NCI-H2196 (cell line): ENCODE measurements around the gene AHNAK.

Source experiments
- DNase-seq: peaks from one replicate; lab custom pipeline; 2025; ENCODE audit not compliant: unreplicated experiment; lab: John Stamatoyannopoulos, UW

The AHNAK gene

DNA sequence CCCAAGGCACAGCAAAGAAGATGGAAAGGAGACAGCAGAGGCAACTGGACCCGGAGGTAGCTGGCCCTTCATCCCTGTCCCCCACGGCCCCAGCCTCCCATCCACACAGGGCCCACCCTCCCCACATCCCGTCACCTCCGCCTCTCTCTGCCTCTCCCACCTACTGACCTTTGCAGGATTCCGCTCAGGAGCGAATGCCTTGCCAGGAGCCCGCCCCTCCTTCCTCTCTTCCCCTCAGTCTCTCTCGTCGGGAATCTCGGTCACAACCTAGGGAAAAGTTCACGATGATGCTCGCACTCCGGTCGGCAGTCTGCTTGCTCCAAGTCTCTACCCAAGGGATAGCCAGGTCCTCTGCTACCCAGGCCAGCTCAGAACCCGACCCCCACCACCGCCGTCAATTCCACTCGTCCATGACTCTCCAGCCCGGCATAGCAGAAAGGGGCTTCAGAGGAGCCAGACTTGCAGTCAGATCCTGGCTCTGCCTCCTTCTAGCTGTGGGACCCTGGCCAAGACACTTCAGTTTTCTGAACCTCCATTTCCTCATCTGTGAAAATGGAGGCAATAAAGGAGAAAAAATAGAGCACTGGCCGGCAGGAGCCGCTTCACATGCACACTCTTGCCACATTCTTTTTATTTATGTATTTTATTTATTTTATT is 10.2 kb downstream of the AHNAK start:
- DNase-seq = no peak

DNA sequence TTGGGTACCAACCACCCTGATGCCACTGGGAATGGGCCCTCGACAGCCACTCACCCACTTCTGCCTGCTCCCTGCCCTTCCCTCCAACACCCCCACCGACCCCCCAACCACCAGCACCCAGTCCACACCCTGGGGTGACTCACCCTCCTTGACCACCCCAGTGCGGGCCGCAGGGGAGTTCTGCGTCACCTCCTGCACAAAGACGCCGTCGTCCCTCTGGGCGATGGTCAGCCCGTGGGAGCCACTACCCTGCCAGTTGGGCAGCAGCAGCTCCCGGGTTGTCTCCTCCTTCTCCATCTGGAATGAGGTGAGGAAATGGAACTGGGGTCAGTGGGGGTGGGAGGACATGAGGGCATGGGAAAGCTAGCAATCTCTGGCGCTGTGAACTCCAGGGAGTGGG is 10.8 kb downstream of the AHNAK start:
- DNase-seq = no peak

DNA sequence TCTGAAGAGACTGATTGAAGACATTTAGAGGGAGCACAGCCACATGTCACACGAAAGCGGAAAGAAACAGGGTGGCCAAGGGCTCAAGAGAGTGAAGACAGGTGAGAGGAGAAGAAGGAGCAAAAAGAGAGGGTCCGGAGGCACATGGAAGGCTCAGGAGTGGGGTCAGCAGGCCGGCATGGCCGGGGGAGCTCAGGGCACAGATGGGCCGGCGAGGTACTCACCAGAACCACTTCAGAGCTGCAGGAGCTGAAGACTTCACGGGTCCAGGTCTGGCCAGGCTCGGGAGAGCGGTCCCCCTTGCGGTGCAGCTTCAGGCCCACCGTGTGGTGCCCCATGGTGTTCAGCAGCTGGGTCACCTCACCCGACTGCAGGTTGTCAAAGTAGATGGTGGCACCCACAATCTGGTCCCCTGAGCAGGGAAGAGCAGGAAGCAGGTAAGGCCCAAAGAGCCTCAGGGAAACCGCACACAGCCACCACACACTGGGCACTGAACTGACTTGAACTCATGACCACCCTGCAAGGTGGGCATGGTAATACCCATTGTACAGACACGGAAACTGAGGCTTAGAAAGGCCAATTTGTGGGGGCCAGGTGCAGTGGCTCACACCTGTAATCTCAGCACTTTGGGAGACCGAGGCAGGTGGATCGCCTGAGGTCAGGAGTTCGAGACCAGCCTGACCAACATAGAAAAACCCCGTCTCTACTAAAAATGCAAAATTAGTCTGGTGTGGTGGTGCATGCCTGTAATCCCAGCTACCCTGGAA is 11.6 kb downstream of the AHNAK start:
- no peak for DNase-seq

DNA sequence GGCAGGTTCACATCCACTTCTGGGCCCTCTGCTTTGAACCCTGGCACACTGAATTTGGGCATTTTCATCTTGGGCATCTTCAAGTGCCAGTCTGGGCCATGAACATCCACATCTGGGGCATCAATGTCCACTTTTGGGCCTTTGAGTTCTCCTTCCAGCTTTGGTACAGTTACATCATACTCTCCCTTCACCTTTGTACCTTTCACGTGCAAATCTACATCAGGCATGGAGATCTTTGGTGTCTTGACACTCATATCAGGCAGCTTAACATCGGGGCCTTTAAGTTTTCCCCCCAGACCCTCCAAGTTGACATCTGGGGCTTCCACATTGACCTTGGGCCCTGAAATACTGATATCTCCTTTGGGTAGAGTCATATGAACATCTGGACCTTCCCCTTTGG is 14.5 kb downstream of the AHNAK start:
- DNase-seq = no peak

DNA sequence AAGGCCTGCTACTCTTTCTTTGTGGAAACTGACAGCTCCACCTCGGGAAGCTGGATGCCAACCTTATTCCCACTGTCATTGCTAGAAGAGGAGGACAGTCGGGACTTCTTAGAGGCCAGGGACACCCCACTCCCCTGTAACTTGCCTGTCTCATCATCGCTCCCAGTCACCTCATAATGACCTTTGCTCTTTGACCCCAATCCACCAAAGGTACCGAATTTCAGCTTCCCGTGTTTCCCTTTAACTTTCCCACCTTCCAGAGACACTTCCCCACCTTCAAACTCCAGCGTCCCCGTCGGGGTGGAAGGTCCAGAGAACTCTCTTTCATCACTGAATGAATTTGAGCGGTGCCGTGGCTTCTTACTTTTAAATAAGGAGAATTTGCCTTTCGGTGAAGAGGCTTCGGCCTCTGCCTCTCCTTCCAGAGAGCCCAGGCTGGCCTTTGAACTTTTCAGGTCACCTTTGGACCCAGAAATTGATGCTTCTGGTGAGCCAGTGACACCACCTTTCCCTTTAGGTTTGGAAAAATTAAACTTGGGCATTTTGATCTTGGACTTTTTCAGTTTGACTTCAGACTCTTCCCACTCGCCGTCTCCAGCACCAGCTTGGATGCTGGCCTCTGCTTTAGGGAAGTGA is 29.8 kb downstream of the AHNAK start:
- no peak for DNase-seq

DNA sequence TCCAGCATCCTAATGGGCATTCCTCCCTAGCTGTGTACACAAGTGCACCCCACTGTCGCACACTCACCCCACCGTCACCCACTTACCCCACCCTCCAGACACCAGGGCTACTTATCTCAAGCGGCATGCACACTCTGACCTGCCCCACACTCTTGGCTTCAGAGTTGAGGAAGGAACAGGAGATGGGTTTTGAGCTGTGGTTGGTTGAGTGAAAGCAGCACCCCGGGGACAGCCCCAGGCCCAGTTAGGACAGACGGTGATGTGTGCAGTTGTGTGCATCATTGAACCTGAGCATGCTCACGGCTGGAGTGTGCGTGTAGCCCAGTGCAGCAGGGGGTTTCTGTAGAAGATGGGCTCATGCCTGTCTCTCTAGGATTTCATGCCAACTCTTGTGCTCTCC is 32.5 kb downstream of the AHNAK start:
- DNase-seq = no peak

DNA sequence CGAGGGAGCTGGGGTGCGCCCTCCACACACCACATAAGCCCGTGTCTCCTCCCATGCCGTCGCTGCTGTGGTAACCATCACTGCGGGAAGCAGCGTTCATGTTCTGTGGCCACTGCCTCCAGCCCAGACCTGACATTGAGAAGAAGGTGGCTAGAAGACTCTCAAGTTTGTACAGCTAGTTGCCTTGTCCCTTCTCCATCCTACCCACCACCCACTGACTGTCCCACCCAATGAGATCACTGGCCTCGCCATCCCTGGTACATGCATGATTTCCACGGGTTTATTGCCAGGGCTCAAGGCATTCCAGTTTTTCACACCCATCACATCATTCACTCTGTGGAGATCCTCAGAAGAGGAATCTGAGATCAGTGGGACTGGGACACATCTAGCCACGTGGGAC is 33.0 kb downstream of the AHNAK start:
- no peak for DNase-seq

DNA sequence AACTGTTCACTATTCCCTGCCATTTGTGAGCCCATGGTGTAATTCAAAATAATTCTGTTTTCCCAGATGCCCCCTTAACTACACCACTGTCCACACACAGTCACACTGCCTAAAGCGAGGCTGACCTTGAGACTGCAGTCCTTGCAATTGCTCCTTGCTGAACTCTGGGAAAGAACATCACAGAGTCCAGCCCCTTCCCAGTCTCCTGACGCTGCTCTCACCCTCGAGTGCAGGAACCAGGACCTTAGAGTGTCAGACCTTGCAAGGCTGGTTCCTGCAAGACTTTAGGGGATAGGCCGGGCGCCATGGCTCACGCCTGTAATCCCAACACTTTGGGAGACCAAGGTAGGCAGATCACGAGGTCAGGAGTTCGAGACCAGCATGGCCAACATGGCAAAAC is 33.6 kb downstream of the AHNAK start:
- DNase-seq = no peak

DNA sequence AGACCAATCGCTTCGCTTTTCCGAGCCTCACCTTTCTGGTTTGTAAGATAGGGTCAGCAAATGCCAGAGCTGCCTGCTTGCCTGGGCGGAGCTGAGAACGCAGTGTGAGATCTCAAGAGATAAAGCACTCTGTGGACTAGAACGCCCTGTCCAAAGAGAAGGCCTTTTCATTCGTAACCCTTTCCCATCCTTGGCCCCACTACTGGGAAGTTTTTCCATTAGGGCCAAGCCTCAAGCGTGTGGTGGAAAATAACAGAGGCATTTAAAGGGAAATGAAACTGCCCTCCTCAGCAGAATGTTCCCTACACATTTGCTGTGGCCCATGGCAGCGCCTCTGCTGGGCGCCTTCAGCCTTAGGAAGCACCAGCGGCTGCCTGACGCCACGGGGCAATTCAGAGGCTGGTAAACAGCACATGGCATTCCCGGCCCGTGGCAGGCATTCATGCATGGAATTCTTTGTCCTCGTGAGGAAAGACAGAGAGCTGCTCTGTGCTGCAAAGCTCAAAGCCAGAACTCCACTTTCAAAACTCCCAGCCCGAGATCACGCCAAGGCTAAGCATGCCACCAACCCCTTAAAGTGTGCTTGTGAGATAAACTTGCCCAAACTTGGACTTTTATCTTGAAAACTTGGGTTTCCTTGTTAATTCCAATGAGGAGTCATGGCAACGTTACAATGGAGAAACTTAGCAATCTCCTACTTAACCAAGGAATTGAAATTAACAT is 38.1 kb downstream of the AHNAK start:
- no peak for DNase-seq

DNA sequence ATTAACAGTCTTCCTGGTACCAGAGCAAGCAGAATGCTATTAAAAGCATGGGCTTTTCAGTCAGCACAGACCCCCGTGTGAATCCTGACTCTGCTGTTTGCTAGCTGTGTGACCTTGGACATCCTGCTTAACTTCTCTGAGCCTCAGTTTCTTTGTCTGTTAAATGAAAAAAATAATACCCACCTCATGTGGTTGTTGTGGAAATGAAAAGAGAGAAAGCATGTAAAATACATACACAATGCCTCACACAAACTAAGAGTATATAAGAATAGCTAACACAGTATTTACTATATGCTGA is 39.5 kb downstream of the AHNAK start:
- no peak for DNase-seq

DNA sequence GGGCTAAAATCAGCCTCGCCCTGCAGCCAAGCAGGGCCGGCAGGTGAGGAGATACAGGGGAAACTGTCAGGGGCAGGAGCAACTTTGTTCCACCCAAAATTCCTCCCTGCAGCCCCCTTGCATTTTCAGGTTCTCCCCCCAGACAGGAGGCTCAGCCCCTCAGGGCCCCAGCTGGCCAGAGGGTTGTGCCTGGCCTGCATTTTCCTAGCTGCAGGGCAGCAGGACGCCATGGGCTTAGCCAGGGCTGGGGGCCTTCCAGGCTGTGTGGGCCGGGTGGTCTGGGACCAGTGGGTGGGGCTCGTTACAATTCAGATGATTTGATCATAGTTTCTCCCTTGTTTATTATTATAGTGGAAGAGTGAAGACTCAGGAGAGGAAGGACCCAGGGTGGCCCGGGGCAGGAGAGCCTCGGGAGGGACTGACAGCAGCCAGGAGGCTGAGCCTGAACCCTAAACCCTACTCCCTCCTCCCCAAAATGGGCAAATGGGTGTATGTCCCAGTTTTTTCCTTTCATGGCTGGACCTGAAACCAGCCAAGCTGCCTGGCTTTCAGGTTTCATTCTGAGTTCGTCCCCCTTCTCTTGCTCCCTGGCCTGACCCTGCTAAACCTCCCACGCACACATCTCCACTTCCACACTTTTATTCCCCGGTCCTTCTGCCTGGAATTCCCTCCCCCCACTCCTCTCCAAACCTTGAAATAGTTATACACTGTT is 40.0 kb downstream of the AHNAK start:
- no peak for DNase-seq

DNA sequence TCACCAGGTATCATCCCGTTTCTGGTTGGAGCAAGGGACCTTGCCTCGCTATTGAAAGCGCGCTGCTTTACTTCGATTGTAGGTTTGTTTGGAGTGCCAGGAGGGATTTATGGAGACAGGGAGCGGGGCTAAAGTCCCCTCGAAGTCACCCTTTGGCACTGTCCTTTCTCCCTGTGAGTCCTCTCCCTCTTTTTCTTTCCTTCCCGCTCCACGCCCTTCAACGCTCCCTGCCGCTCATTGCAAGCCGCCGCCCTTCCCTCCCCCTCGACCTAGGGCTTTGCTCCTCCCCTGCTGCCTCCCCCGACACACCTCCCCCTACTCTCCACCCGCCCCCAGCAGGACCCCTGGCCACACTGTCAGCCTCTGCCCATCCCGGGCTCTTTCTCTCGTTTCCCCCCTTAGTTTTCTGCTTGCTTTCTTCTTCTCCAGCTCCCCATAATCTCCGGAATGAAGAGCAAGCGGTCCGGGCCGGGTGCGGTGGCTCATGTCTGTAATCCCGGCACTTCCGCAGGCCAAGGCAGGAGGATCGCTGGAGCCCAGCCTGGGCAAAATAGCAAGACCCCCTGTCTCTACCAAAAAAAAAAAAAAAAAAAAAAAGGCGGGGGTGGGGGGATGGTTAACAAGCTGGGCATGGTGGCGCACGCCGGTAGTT is 41.0 kb downstream of the AHNAK start:
- no peak for DNase-seq

DNA sequence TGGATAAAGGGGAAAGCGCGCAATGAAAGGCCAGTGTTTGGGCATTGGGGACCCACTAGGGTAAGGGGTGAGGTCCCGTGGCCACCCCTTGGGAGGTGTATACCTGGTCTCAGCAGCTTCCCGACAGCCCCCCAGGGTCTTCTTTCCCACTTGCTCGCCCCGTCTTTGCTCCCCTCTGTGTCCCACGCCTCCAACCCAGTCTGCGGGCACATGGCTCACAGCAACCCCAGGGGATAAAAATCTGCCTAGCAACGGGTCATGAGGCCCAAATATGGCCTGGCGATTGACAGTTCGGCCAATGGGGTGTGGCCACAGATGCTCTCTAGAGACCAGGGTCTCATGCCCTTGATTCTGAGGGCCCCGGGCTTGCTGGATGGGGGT is 41.6 kb downstream of the AHNAK start:
- DNase-seq = no peak

DNA sequence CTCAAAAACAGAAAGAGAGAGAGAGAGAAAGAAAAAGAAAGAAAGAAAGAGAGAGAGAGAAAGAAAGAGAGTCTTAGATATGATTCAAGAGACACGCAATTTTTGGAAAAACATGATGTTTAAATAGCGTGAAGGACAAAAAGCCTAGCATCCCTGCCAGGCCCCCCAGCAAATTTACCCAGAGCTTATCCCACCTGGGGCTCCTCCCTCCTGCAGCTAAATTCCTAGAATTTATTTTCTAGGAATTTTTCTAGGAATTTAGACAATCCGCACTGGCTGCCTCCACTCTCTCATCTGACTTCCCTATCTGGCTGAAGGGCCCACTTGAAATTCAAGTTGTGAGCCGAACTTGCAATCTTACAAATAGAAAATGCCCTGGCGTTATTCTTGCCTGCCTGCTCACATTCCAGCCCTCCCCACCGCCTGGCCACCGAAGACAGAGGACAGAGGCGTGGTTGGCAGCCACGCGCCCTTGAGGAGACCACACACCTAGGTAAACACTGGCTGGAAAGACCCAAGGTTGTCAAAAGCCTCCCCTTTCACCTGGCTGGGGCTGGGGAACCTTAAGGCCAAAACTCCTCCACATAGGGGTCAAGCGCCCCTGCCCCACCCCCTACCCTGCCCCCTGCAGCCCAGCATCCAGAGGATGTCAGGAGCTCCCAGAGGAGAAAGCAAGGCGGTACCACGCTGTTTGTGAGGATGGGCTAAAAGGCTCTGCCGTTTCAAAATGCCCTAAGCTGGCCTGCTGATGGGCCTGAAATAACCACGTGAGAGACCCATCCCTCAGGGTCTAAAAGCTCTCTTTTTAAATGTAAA is 42.2 kb downstream of the AHNAK start:
- no peak for DNase-seq

DNA sequence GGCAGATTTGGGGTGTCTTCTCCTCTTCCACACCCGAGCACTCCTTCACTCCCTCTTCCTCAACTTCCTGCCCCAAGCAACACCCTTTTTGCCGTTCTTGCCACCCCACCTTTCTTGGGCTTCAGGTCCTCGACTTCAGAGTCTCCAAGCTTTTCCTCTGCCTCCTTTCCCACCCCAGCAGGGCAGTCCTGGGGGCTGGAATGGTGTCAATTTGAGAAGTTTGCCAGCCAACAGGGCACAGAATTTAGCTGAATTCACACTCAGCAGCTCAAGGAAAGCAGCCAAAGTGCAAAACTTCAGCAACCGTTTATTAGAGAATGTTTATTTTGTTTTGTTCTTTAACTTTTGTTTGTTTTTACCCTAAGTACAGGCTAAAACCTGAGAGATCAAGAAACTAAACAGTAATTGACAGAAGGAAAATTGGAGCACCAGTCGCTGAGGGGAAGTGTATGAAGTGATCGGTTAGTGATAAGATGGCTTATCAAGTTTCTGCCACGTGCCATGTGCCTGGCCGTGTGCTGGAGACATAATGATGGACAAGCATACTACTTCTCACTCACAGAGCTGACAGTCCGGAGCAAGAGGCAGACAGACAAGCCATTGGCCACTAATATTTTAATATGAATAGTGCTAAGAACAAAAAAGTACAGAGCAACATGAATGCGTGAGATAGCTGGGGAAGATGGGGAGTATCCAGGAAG is 44.4 kb downstream of the AHNAK start:
- DNase-seq = no peak

DNA sequence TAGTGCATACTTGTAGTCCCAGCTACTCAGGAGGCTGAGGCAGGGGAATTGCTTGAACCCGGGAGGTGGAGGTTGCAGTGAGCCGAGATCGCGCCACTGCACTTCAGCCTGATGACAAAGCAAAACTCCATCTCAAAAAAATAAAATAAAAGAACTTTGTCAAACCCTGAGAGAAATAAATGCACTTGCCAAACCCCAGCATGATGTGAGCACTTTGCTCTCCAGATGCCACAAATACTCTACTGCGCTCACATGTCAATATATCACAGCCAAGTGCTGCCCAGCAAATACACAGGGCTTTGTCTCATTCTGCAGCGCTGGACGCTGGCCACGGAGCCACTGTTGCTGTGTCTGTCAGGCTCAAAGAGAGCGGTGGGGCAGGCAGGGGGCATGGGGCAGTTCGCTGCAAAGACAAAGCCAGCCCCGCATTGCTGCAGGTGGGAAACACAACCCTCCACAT is 45.1 kb downstream of the AHNAK start:
- peak; percentile 61 for DNase-seq

DNA sequence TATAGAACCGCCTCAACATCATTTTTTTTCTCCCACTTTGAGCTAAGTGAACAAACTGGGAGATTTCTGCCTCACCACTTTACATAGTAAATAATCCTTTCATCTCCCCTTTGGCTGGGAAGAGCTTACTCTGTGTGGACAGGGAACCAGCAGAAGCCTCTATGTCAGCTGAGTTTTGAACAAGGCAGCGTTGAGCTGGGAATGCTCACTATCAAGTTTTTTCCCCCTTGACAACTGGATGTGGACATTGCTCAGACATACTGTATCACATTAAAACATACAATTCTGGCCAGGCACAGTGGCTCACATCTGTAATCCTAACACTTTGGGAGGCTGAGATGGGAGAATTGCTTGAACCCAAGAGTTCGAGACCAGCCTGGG is 46.0 kb downstream of the AHNAK start:
- no peak for DNase-seq

DNA sequence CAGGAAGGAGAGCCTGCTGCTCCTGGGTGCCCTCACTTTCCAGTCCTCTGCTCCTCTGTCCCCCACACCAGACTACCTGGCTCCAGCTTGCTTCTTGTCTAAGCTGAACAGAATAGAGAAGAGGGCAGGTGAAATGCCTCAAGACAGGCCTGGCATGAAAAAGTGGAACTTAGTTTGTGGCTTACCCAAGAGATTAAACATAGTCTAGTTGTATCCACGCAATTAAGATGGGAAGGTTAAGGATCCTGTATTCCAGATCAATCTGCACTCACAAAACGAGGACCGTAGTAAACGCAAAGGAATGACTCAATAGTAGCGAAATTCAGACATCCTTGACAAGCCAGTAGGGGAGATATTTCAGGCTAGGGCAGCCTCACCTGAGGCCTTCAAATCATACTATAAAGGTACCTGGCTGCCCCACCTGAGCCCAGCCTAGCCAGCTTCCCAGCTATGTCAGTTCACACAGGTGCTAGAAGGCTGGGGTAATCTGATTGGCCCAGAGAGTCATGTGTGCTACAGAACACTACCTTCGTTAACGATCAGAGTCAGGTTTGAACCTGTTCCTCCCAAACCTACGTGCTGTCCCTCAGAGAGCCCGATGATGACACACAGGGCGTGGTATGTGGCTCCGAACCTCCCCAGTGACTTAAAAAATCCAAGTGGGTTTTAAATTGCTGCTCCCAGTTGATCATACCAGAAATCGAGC is 46.5 kb downstream of the AHNAK start:
- peak; percentile 28 for DNase-seq
